Fibroblast of pulmonary artery (primary cell): ENCODE results near the gene C4orf36.

Experiments
- DNase-seq: peaks from one replicate; pipeline ENCODE4 v3.0.0-alpha.2; 2010; ENCODE audit warnings: low read depth
- H3K4me3 ChIP-seq: replicated peaks from 2 replicates; pipeline ENCODE4 v1.5.1; 2011; ENCODE audit warnings: low read depth, mild to moderate bottlenecking, control low read depth, low read length, moderate library complexity
- TF ChIP-seq, protein P1 (sequence below): IDR thresholded peaks from 2 replicates; pipeline ENCODE4 v1.5.1; 2011; ENCODE audit warnings: mild to moderate bottlenecking, control low read depth, low read length, inconsistent platforms; ENCODE audit errors: missing control alignments

Gene C4orf36

DNA sequence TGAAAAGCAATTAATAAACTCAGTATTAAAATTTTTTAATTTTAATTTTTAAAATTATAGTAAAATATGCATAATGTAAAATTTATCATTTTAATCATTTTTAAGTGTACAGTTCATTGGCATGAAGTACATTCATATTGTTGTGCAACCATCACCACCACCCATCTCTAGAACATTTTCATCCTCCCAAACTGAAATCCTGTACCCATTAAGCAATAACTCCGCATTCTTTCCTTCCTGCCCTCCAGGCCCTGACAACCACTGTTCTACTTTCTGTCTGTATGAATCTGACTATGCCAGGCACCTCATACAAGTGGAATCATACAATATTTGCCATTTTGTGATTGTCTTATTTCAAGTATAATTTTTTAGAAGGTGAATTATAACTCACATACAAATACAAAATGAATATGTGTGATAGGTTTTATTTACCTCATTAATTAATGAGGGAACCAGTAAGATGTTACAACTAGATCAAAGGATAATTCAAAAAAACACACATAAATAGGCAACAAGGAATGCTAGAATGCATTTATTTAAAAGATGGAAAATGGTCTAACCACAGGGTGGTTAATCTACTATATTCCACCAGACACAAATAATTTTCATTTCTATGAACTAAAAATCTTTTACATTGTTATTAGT is 29.5 kb upstream of the C4orf36 start:
- DNase-seq, result peak; percentile 66
- TF ChIP-seq, protein P1, sequence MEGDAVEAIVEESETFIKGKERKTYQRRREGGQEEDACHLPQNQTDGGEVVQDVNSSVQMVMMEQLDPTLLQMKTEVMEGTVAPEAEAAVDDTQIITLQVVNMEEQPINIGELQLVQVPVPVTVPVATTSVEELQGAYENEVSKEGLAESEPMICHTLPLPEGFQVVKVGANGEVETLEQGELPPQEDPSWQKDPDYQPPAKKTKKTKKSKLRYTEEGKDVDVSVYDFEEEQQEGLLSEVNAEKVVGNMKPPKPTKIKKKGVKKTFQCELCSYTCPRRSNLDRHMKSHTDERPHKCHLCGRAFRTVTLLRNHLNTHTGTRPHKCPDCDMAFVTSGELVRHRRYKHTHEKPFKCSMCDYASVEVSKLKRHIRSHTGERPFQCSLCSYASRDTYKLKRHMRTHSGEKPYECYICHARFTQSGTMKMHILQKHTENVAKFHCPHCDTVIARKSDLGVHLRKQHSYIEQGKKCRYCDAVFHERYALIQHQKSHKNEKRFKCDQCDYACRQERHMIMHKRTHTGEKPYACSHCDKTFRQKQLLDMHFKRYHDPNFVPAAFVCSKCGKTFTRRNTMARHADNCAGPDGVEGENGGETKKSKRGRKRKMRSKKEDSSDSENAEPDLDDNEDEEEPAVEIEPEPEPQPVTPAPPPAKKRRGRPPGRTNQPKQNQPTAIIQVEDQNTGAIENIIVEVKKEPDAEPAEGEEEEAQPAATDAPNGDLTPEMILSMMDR, result no peak
- no peak overlapping the region for H3K4me3 ChIP-seq

DNA sequence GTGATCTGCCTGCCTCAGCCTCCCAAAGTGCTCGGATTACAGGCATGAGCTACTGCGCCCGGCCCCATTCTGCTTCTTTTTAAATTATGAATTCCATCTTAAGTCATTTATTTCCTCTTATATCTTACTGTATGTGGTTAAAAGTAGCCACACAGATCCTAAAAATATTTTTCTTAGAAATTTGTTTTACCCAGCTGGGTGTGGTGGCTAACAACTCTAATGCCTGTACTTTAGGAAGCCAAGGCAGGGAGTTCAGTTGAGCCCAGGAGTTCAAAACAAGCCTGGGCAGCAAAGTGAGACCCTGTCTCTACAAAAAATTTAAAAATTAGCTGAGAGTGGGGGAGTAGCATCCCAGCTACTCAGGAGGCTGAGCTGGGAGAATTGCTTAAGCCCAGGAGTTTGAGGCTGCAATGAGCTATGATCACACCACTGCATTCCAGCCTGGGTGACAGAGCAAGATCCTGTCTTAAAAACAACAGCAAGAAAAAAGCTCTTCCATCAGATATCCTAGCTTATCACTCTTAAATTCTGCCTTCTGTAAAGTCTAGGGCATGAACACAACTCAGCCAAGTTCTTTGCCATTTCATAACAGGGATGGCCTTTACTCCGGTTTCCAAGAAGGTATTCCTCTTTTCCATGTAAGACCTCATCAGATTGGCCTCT is 27.5 kb upstream of the C4orf36 start:
- no peak overlapping the region for H3K4me3 ChIP-seq
- peak; percentile 29 for DNase-seq
- TF ChIP-seq, protein P1, result no peak

DNA sequence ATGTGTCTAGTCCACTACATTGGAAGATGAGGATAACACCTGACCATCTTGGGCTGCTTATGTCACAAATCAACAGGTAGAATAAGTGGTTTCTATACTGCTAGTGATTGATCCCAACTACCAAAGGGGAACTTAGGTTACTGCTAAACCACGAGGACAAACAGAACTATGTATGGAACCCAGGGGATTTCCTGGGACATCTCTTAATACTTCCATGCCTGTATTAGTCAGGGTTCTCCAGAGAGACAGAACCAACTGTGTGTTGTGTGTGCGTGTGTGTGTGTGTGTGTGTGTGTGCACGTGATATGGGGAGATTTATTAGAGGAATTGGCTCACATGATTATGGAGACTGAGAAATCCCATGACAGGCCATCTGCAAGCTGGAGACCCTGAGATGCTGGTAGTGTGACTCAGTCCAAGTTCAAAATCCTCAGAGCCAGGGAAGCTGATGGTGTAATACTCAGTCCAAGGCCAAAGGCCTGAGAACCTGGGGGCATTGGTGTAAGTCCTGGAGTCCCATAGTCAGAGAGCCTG is 26.4 kb upstream of the C4orf36 start:
- TF ChIP-seq, protein P1, result no peak
- peak; percentile 58 for DNase-seq
- no peak overlapping the region for H3K4me3 ChIP-seq

DNA sequence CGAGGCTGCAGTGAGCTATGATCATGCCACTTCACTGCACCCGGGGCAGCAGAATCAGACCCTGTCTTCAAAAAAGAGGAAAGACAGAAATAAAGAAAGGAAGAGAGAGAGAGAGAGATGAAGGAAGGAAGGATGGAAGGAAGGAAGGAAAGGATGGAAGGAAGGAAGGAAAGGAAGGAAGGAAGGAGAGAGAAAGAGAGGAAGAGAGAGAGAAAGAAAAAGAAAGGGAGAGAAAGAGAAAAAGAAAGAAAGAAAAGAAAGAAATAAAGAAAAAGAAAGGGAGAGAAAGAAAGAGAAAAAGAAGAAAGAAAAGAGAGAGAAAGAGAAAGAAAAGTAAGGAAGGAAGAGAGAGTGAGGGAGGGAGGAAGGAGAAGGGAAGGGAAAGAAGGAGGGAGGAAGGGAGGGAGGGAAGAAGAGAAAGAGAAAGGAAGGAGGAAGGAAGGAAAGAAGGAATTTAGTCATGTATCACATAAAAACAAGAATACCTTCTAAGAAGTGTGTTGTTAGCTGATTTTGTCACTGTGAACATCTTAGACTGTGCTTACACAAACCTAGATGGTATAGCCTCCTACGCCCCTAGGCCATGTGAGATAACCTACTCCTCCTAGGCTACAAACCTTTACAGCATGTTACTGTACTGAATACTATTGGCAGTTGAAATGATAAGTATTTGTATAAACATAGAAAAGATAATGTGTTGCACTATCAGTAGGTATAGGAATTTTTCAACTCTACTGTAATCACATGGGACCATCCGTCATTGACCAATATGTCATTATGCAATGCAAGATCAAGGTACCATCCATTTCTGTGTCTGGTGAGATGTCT is 25.2 kb upstream of the C4orf36 start:
- DNase-seq, result no peak
- no peak overlapping the region for H3K4me3 ChIP-seq
- TF ChIP-seq, protein P1, result no peak

DNA sequence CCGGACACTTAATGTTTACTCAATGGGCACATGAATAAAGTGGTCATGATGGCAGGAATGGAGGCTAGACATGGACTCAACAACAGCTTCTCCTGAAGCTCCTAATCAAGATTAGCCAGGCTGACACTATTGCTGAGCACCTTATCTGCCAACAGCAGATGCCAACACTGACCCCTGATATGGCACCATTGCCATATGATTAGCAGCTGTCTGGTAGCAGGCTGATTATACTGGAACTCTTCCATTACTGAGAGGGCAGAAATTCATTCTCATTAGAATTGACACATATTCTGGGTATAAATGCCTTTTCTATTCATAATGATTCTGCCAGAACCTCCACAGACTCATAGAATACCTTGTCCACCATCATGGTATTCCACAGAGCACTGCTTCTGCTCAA is 24.2 kb upstream of the C4orf36 start:
- no peak for DNase-seq
- H3K4me3 ChIP-seq, result no peak overlapping the region
- TF ChIP-seq, protein P1, result no peak

DNA sequence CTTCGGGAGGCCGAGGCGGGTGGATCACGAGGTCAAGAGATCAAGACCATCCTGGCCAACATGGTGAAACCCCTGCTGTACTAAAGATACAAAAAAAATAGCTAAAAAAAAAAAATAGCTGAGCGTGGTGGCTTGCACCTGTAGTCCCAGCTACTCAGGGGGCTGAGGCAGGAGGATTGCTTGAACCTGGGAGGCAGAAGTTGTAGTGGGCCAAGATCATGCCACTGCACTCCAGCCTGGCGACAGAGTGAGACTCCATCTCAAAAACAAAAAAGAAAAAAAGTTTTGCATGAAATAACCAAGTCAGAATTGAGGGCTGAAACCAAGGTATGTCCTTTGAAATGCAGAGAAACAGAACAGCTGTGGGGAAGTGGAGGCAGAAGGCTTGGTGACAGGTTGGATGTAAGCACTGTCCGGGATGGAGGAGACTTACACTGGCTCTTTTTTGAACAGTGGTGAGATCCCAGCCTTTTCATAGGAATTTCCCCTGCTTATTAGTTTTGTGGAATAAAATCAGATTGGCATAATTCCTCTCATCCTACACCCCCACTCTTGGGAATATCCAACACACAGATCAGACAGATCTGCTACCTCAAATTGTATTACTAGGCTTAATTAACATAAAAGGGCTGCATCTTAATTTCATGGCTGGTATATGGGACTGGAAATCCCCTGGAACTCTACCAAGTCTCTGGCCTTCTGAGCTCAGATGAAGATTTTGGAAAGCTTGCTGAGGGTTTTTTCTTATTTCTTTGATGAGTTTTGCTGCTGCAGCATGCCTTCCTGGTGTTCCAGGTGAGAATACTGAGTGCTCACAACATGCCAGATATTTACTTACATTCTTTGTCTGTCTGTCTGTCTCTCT is 18.8 kb upstream of the C4orf36 start:
- TF ChIP-seq, protein P1, result no peak
- peak; percentile 53 for DNase-seq
- no peak overlapping the region for H3K4me3 ChIP-seq
